HG03175 (cell line): Measurements from ENCODE around the gene JSRP1.

Experiments
- ATAC-seq: cut with Tn5 transposase; IDR thresholded peaks from one replicate; pipeline ENCODE4 v1.9.1; 2021; ENCODE audit warnings: mild to moderate bottlenecking, moderate library complexity; ENCODE audit not compliant: unreplicated experiment

Gene JSRP1

DNA sequence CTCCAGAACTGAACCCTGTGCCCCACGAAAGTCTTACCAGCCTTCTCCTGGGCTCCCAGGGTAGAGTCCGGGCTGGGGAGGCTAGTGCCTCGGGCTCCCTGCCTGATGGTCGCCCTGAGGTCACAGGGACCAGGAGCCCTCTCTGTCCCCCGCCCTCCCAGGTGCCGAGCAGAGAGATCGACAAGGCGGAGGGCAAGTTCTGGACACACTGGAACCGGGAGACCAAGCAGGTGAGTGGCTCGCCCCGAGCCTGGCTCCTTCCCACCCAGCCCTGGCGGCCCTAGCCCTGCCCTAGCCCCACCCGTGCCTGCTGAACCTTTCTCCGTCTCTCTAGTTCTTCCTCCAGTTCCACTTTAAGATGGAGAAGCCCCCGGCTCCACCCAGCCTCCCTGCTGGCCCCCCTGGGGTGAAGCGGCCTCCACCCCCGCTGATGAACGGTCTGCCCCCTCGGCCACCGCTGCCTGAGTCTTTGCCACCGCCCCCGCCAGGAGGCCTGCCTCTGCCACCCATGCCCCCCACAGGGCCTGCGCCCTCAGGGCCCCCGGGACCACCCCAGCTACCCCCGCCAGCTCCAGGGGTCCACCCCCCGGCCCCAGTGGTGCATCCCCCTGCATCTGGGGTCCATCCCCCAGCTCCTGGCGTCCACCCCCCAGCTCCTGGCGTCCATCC, 8.7 kb downstream of the JSRP1 start:
- no peak for ATAC-seq

DNA sequence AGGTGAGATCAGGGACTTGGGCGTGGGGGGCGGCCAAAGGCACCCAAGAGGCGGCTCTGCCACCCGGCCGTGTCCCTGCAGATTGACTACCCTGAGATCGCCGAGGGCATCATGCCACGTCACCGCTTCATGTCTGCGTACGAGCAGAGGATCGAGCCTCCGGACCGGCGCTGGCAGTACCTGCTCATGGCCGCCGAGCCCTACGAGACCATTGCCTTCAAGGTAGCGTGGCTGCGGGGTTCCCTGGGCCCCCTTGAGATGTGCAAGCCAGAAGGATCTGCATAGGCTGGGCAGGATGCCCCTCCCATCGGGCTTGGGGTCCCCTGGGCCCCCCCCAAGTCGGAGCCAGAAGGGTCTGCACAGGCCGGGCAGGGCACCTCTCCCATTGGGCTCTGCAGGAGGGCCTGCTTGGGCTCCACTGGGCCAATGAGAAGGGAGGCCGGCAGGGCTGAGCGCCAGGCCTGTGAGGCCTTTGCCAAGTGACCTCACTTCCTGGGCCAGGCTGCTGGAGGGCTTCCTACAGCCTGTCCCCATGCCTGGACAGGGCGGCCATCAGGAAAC, 9.3 kb downstream of the JSRP1 start:
- no peak for ATAC-seq

DNA sequence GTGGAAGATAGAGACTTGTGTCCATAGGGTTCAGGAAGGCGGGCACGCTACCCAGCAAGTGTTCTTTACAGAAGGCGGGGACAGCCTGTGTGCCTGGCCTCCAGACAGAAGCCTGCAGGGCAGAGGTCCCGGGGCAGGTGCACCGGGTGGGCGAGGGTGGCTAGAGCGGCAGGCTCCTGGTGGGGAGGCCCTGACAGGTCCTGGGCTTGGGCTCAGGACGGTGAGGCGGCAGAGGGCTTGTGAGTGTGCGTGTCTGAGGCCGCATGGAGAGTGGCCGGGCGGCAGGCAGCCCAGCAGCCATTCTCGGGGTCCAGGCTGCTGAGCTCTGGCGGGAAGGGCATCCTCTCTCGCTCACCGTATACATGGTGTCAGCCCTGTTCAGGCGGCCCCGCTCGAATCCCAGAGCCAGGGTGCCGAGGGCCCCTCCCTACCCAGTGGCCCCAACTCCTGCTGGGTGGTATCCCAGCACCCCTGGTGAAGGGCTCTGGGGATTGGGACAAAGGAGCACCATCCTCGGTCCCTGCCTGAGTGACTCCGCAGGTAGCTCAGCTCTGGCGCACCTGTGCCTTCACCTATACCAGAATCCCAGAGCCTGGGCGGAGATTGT, 10.1 kb downstream of the JSRP1 start:
- no peak for ATAC-seq

DNA sequence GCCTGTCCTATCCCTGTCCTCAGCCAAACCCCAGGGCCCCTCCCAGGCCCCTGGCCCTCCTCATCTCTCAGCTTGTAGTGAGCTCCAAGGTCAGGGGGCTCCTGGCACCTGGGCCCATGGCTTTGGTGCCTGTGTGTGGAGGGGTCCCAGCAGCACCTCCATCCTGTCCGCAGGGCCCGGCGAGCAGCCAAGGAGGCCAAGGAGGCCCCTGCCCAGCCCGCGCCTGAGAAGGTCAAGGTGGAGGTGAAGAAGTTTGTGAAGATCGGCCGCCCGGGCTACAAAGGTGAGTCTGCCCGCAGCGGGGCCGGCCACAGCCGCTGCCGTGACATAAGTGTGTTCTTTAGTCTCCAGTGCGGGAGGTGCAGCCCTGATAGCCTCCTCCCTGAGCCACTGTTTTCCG, 10.9 kb downstream of the JSRP1 start:
- no peak for ATAC-seq

DNA sequence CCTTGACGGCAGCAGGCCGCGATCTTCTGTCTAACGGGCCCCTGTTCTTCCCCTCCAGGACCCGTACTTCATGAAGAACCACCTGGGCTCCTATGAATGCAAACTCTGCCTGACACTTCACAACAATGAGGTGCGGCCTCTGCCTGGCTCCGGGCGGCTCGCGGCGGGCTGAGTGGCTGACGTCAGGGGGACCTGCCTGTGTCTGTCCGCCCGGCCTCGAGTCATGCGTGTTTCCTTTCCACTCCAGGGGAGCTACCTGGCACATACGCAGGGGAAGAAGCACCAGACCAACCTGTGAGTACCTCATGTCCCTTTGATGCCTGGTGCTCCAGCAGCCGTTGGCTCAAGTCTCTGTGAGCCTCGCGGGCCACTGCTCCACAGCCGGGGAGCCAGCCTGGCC, 11.7 kb downstream of the JSRP1 start:
- ATAC-seq, result no peak

DNA sequence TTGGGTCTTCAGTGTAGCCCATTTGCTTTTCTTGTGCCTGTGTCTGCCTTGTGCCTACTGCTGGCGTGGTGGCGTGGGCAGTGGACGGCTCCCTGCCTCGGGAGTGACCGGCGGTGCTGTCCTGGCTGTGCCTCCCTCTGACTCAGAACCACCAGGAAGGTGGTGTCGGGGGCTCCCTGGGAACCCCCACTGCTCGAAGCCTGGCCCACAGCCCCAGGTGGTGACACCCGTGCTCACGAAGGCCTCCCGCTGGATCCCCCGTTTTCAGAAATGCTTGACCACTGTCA, 12.1 kb downstream of the JSRP1 start:
- no peak for ATAC-seq

DNA sequence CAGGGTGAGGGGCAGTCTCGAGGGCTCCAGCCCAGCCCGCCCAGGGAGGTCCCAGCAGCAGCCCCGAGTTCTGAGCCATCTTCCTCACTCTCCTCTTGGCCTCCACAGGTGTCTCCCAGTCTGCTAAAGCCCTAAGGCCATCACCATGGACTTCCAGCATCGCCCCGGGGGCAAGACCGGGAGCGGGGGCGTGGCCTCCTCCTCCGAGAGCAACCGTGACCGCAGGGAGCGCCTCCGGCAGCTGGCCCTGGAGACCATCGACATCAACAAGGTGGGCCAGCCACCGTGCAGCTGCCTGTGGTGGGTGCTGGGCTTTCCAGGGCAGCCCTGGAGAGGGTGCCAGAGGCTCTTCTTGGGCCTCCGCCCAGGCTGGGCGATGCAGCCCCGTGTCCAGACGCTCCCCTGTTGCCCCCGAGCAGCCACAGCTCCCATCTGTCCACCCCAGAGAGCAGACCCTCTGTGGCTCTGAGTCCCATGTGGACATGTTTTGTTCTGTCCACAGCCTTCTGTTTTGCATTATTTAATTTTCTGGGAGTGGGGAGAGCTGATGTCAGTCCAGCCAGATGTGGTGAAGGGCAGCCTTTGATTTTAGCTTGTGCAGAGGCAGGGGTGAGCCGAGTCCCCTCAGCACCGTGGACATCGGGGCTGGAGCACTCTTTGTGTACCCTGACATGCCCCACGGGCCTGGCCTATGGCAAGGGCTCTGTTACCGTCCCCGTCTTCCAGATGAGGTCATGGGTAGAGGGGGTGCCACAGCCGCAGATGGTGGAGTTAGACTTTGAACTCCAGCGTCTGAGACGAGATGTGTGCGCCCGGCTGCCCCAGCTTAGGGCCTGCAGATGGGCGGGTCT, 12.7 kb downstream of the JSRP1 start:
- no peak for ATAC-seq

DNA sequence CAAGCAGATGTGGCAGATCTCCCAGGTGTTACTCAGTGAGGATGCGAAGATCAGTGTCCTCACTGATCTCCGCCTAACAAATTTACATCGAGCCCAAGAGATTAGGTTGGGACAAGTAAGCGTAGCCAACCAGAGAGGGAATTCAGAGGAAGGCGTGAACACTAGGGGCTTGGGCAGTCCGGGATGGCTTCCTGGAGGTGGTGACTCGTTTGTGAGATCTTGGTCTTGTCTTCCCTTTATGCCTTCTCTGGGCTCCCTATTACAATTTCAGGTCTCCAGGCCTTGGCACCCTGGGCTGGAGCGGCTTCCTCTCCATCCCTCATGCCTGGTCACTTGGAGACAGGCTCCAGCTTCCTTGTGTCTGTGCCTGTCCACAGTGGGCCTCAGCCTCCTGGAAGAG, 13.4 kb downstream of the JSRP1 start:
- no peak for ATAC-seq

DNA sequence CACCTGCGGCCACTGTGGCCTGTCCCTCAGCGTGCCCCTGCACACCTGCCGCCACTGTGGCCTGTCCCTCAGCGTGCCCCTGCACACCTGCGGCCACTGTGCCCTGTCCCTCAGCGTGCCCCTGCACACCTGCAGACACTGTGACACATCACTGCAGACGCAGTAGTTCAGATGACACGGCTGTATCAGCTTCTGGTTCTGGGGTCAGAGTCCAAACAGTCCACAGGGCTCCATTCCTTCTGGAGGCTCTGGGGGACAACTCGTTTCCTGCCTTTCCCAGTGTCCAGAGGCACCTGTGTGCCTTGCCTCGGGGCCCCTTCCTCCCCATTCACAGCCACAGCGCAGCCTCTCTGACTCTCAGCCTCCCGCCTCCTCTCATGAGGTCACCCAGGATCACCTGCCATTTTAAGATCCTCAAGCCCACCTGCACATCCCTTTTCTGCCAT, 14.1 kb downstream of the JSRP1 start:
- ATAC-seq, result no peak

DNA sequence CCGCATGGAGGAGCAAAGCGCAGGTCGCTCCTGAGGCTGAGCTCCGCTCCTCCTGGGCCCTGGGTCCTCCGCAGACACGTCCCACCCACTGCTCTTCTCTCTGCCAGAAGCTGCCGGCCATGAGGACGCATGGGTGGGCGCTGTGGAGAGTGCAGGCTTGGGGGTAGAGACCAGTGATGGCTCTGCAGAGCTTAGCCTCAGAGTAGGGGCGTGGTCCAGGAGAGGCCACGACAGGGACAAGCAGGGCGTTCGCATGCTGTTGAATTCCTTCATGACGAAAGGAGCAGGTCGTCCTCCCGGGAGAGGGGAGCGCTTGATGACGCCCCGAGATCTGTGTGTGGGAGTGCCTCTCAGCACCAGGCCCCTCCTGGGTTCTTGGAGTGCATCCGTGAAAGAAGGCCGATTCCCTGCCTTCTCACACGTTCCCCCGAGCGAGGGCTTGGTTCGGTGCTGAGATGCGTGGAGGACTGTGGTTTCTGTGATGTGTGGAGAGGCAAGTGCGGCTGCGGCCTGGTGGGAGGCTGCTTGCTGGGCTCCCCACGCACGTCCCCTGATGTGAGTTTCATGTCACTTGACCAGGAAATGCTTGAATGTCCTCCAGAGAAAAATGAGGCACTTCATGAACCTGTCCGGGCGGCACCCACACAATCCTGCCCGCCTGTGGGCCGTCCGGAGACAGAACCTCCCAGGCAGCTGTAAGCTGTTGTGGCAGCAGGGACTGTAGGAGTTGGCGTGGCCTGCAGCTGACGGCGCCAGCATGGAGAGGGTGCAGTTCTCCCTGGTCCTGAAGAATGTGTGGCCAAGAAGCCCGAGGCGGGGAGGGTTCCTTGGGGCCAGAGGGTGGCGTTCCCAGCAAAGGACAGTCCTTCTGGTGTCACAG, 15.1 kb downstream of the JSRP1 start:
- ATAC-seq, result no peak

DNA sequence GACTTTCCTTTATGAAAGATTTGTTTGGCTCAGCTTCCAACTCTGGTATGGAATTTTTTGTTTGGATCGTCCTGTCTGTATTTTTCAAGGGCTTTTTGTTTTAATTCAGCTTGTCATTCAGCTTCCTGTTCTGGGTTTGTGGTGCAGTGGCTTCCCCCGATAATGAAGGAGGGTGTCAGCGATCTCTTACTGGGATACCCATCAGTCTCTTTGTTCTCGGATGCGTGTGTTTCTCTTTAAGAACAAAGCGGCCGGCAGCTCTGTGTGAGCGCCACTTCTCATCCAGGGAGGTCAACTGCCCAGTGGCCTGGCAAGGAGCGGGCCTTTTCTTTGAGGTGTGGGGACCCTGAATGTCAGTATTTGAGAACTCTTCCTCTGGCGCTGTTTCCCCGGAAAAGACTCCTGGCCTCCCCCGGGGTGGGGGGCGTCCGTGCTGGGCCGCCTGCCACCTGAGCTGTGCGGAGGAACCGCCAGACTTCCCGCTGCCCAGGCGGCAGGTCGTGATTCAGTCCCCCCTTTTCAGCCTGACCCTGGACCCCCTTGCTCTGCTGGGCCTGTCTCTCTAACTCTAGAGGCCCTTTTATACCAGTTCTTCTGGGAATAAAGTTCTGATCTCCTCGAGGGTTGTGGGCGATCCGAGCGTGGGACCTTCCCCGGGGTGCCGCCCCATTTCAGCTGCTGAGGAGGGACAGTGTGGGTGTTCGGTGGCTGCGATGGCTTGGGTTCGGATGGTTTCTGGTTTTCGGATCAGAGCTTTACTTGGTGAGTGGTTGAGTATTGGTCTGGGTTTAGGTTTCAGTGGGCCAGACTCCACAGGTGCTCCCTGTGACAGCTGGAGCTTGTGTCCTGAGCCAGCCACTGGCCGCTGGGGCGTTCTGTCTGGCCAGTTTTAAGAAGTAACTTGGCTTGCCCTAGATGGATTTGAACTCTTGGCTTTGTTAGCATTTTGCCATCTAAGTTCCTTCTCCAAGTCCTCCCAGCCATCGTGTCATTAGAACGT, 16.1 kb downstream of the JSRP1 start:
- ATAC-seq, result no peak

DNA sequence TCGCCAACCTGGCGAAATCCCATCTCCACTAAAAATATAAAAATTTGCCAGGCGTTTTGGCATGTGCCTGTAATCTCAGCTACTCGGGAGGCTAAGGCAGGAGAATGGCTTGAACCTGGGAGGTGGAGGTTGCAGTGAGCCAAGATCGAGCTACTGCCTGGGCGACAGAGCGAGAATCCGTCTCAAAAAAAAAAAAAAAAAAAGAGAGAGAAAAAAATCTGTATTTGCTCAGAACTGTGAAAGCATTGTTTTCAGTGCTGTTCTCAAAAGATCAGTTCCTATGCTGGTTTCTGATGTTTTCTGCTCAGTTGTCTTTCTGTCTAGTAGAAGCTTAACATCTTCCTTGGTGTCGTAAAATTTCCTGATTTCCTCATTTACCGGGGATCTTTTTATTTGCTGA, 17.0 kb downstream of the JSRP1 start:
- no peak for ATAC-seq

DNA sequence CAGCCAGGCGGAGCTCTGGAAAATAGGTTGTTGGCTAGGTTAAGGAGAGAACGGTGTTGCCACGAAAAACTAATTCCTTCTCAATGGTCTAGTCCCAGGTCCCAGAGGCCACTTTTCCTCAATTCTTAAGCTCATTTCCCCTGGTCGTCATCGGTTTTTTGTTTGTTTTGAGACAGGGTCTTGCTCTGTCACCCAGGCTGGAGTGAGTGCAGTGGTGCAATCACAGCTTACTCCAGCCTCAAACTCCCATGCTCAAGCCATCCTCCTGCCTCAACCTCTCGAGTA, 18.4 kb downstream of the JSRP1 start:
- ATAC-seq, result no peak

DNA sequence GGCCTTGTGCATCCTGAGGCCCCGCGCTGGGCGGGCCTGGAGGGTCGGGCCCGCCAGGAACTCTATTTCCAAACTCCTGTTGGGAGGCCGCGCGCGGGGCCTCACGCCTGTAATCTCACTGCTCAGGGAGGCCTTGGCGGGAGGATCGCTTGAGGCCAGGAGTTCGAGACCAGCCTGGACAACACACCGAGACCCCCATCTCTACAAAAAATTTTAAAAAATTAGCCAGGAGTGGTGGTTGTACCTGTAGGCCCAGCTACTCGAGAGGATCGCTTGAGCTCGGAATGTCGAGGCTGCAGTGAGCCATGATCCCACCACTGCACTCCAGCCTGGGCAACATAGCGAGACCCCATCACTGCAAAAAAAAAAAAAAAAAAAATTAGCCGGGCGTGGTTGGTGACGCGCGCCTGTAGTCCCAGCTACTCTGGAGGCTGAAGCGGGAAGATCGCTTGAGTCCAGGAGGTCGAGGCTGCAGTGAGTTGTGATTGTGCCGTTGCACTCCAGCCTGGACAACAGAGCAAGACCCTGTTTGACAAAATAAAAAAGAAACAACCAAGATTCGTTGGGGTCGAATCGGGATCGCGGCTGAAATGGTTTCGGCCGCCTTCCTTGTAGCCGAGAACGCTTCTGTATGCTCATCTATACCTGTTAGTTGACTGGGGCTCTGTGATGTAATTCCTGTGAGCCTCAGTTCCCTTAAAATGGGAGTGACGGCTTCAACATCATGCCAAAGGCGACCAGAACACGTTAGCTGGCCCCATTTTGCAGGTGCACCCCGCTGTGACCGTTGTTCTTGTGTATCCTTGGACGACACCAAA, 19.0 kb downstream of the JSRP1 start:
- ATAC-seq, result no peak

DNA sequence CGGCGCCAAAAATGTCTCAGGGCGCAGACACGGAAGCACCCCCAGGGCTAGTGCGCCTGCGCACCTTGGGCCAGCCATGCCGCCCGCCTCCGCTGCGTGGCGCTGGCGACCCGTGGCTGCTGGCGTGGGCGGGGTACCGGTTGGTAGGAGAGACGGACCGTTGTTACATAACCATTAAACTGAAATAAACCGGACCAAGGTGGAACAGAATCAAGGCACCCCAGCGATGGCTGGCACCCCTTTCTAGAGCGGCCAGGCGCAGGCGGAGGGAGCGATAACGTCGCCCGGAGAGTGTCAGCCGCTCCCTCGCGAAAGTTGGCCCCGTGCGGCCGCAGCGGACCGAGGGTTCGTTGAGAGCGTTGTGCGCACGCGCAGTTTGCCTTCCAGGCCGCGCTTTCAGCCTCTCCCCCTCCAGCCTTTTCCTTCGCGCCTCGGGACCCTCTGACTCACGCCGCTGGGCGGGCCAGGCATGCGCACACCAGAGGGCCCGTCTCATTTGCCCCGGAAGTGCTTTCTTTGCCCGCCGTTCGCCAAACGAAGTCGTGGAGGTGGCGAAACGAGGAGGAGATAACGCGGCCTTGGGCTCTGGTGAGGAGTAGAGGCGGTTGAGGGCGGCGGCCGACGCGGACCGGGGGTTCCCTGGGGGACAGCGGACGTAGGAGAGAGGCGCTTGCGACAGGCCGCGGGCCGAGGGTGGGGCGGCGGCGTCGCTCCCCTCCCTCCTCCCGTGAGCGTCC, 19.7 kb downstream of the JSRP1 start, which contains the start of the genes PLEKHJ1 and SF3A2:
TSS of gene PLEKHJ1 (minus strand) at position 16 of the 737 bp plus-strand sequence. CDS start 81 bp downstream, outside the sequence.
TSS of gene SF3A2 (plus strand) at position 511 of the 737 bp plus-strand sequence. CDS start 6,595 bp downstream, outside the sequence.
- ATAC-seq, result peak; percentile 79

DNA sequence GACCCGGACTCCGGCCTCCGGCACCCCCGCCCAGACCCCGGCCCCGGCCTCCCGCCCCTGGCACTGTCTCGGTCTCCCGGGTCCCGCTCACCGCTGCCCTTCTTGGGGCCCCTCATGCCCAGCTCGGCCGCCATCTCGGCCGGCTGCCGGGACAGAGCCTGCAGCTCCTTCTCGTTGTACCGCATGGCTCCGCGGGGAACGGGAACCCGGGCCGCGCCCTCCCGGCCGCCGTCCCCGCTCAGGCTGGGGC, 20.2 kb downstream of the JSRP1 start:
- ATAC-seq, result no peak

DNA sequence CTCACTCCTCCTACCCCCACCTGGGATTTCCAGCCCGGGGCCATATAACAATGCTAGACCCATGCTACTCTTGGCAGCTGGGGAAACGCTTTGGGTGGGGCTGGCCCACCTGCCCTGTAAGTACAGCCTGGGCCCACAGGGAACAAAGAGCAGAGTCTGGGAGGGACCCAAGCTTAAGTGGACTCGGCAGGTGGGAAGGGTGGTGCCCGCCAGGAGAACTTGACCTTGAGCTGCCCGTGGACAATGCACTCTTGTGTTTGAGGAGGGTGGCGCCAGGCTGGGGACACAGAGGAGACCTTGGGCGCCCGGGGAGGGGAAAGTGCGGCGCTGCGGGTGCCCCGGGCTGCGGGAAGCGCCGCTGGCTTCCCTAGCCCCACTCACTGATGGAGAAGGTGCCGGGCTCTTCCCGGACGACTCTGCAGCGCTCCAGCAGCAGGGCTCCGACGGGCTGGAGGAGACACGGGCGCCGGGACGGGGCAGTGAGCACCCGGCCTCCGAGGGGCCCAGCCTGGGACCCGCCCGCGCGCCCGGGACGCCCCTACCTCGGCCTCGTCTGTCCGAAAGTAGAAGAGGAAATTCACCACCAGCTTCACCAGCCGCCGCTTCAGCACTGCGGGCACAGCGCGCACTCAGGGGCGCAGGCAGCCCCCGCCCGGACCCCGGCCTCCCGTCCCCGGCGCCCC, 20.7 kb downstream of the JSRP1 start:
- ATAC-seq, result peak; percentile 4

DNA sequence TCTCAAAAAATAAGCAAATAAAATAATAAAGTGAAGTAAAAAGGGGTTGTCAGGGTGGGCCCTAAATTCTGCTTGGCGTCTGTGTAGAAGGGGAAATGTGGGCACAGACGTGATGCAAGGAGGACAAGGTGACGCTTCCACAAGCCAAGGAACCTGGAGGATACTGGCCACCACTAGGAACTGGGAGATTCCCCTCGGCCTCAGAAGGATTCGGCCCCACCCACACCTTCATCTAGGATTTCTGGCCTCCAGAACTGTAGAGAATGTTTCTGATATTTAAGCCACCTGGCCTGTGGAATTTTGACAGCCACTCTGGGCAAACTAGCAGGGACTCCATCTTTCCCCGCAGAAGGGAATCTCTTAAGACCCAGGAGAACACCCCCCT, 21.2 kb downstream of the JSRP1 start:
- ATAC-seq, result no peak
